GM18867 (cell line): ENCODE measurements around the gene DENND1A.

Experiments used
- ATAC-seq: cut with Tn5 transposase; IDR thresholded peaks from one replicate; pipeline ENCODE4 v1.9.1; 2021; ENCODE audit warnings: mild to moderate bottlenecking, moderate library complexity; ENCODE audit not compliant: unreplicated experiment

Gene DENND1A

DNA sequence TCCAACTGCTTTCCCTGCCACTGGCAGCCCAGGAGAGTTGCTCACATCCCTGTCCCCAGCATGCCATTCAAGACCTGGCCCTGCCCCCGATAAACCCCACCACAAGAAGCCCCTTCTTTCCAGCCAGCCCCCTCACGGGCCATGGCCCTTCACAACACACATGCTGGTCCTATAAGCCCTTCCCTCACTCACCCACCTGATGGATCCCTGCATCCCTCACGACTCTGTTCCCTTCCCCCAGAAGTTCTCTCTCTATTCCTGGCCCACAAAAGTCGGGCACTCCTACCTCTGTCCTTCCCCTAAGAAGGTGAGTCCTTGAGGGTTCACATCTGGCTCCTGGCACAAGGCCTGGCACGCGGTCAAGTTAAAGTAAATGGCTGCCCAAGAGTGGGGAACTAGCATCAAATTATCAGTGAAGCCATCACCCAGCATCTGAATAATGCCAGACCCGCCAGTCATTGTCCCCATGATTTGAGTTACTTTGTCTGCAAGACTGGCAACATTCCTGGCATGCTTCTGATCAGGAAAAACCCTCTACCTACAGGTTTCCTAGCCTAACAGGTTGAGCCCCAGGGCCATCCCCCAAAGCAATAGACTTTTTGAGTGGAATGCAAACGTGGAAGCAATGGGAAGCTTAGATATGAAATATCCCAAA, 508.0 kb downstream of the DENND1A start:
- ATAC-seq = no peak

DNA sequence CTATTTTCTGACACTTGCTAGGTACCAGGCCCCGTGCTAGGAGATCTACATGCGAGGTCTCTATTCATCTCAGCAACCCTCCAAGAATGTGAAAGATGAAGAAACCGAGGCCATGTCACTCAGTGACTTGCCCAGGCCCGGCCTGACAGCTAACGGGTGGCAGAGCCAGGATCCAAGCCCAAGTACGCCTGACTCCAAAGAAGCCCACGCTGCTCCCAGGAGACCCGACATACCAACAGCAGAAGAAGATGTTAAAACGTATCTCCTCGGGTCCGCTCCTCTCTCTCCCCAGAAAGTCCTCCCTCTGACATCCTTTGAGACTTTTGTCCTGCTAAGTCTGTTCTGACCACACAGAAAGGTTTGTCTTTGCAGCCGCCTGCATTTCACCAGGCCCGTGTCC, 508.7 kb downstream of the DENND1A start:
- no peak for ATAC-seq

DNA sequence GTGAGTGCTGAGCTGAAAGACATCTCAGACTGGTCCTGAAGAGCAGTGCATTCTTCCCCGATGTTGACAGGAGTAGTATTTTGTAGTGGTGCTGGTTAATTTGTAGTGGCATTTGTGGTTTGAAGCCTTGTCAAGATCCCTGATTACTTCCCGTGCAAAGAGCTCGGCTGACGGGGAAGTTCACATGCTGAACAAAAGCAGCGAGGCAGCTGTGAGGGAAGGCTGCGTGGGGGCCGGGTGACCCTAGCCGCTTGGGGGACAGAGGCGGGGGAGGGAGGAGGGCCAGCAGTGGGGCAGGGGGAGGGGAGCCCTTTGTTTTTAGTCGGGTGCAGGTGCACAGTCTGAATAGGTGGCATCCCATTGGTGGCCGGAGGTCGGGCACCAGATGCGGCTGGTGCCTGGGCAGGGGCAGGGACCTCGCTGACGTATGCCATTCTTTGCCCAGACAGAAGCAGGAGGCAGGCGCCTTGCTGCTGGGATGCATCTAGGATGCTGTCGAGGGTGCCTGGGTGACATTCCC, 509.3 kb downstream of the DENND1A start:
- no peak for ATAC-seq

DNA sequence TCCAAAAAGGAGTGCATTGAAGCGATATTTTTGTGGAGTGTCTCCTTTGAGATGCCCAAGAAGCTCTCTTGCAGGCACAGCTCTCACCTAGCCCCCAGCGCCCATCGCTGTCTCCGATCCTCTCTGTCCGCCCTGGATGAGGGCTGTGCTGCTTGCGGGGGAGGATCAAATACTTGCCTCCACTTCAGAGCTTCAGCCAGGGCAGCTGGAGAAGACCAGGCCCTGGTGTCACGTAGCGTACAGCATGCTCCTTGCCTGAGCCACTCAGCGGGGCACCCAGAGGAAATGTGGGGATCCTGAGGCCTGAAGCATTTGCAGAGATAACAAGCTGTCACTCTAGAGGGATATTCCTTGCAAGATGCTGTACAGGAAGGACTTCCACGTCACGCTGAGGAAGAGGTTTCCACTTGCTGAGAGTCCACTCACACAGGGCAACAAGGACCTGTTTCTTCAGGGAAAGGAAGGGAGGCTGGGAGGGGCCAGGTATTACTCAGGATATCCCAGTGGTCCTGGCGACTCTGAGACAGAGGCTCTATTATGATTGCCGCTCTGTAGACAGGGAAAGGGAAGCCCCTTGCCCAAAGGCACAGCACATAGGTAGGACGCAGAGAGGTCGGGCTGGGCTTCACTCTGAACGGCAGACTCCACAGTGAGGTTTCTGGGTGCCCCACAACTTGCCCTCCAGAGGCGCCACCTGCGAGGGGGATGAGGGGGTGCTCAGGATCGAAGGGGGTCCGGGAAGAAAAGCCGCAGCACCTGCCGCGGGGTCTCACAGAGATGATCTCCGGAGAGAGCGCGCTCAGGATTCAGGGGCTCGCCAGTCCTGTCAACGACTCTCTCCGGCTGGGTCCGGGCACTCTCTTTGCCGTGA, 510.0 kb downstream of the DENND1A start:
- ATAC-seq = no peak

DNA sequence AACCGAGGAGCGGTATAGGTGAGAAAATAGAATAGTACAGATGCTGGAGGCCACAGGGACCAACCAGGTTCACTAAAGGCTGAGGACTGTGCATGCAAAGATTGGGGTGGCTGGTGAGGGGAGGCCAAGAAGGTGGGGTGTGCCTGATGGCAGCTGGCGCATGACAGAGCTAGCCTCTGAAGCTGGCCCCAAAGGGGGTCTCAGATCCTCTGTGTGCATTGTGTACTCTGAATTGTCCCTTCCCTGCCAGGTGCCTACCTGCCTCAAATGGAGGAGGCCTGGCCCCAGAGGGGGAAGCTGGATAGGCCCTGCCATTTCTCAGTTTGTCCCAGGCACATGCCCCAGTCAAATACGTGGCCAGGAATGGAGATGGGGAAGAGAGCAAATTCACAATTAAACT, 510.8 kb downstream of the DENND1A start:
- ATAC-seq = no peak

DNA sequence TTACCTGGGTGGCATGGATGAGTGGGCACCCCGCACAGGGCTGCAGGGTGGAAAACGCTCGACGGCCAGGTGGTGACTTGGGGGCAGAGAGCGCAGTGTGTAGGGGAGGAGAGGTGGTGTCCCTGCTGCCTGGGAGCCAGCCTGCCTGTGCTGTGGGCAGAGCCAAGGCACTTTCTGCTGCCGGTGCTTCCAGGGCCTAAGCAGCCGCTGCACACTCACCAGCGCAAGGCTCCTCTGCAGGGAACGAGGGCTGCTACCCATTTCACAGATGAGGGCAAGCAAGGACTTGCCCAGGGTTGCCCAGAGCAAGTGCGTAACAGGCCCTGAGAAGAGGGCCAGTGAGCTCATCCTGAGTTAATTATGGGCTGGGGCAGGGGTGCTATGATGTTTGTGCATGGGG, 511.4 kb downstream of the DENND1A start:
- no peak for ATAC-seq

DNA sequence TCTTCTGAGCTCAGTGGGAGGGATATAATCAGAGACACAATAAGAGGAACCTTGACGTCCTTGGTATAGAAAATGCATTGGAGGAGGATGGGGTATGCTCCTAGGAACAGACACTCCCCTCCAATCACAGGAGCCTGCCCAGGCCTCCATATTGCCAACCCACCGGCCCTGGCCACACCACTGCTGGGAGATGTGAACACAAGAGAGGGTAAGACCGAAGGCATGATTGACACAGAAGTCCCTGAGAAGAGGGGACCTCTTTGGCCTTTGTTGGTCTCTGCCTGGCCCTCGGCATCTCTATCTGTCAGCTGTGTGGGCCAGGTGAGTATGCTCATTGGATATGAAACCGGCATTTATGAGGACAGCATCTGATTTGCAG, 511.9 kb downstream of the DENND1A start:
- no peak for ATAC-seq

DNA sequence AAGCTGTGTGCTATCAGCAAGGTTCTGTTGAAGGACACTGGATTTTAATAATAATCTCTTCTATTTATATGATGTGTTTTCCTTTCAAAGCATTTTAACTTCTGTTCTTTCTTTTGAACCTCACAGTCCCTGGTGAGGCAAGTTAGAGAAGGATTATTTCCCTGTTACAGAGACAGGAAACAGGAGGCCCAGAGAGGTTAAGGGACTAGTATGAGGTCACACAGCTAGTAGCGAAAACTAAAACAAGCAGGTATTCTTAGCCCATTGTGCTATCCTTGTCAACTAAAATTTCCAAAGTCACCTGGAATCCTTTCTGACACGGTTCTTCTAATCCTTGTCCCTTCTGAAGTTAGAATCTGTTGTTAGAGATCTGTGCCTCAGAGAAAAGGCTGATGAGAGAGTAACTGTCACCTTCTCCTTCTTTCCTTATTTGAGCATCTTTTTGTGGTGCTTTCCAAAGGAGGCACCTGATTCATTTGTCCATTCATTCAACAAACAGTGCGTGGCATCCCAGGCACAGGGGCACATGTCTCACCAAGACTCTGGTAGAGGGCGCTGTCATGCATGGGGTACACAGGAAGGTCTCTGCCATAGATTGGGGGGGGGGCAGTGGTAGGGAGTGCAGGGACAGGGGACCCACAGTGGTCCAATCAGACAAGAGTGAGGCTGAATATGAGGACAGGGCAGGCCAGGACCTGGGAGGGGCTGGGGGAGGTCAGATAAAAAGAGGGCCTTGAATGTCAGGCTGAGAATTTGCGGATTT, 512.5 kb downstream of the DENND1A start:
- ATAC-seq = no peak

DNA sequence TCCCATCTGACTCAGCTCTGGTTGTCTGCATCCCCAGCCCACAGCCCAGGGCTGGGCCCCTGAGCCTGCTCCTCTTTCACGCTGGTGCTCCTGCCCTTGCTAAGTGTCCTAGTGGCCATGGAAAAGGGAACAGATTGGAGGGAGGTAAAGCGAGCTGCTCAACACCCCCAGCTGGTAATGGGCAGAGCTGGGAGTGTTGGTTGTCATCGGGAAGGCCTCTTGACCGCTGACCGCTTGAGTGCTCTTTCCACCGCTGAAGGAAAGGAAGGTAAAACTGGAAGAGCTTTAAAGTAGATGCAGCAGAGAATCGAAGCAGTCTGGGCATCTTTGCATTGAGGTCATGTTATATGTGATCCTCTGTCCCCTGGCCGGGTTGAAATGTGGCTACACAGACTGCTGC, 513.8 kb downstream of the DENND1A start:
- ATAC-seq = no peak

DNA sequence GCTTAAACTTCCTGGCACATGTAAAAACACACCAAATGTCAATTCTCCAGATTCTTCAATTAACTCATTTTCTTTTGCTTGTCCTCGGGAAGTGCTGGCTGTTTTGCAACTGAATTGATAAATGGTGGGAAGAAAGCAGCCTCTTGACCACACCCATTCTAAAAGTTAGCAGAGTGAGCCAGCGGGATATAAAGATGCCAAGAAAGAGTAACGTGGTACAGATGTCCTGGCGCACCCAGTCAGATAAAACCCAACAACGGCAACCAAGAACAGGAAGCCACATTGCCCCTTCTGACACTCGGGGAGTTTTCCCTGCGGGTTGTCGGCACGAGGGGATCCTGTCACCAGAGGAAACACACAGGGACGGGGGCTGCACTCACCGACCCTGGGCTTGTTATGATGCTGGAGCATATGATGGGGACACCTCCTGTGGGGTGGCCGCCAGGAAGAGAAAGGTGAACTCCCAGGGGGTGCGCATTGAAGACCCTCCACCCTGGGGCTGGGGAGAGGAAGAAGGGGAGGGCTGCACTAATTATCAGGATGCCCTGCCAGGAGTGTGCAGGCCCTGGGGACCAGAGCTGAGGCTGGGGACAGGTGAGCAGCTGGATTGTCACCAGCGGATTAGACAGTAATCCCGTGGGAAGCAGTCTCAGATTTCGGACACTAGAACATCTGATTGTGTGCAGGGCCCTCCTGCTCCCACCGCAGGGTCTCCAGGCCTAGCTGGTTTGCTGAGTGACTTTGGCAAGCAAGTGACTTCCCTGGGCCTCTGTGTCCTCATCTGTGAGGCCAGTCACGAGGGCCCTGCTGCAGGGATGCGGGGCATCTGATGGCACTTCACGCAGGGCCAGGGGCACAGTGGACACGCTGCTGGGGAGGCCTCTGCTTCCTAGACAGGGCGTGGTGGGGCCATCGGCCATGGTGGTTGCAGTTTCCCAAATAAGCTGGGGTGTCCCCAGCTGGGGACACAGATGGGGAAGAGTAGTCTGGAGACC, 514.7 kb downstream of the DENND1A start:
- no peak for ATAC-seq

DNA sequence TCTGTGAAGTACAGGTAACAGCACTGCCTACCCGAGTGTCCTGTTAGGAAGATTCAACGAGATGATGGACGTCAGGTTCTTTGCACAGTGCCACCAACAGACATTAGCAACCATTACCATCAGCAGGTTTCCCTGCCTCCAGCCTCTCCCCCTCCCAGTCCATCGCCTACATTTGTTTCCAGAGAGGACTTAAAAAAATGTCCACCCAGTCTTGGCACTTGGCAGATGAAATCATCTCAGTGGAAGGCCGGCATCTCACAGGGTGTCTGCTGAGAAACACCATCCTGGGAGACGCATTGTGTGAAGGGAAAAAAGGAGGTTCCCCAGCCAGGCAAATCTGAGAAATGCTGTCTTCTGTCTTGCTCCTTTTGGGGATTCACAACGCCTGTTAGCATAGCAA, 515.7 kb downstream of the DENND1A start:
- ATAC-seq = no peak

DNA sequence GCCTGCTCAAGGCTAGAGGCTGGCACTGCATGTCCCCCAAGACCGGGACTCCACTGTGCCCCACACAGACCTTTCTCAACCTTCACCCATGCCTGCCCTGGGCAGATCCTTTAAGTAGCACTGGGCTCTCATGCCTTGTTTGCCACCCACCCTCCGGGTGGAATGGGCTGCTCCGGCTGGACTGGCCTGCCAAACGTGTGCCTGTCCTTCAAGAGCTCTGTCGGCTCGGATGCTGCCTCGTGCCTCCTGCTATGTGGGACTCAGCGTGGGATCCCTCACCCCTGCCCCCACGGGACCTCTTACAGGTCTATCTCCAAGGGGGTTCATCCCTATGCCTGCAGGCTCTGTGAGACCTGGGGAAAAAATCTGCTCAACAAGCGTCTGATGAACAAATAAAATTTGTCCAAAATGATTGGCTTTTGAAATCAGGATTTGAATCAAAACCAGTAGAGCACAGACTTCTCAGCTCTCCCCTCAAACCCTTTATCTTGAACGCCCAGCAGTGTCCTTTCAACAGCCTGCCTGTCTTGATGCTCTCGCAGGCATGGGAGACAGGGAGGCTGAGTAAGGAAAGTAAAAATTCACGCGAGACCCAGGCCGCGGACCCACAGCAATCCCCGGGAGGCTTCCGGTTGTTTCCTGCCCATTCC, 517.6 kb downstream of the DENND1A start:
- no peak for ATAC-seq

DNA sequence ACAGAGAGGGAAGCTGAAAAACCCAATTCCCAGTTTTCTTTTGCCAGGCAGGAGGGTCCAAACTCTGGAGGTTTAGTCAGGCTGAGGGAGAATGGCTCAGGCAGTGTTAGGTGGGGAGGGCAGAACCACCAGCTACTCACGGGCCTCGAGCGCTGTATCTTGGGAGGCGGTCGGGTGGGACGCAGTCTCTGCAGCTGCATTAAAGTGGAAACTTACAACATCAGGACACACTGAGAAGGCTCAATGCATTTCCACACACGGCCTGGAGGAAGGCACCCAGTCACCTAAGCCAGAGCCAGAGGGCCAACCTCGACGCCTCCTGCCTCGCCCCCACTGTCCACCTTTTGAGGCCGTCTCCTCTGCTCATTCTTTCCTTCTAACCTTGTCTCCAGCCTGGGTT, 518.3 kb downstream of the DENND1A start:
- ATAC-seq = no peak

DNA sequence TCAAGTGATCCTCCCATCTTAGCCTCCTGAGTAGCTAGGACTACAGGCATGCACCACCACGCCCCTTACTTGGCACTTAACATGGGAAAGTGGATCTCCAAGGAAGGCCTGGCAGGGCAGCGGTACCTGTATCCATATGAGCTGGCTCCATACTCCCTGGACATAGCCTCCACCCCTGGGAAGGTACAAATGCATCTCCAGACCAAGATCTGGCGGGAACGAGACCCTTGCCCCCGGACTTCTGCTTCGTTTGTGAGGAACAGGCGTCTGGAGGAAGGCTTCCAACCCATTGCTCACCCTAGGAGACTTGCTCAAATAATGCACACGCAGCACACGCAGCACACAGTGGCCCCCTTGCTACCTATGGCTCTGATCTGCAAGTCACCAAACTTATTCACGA, 518.7 kb downstream of the DENND1A start:
- ATAC-seq = no peak

DNA sequence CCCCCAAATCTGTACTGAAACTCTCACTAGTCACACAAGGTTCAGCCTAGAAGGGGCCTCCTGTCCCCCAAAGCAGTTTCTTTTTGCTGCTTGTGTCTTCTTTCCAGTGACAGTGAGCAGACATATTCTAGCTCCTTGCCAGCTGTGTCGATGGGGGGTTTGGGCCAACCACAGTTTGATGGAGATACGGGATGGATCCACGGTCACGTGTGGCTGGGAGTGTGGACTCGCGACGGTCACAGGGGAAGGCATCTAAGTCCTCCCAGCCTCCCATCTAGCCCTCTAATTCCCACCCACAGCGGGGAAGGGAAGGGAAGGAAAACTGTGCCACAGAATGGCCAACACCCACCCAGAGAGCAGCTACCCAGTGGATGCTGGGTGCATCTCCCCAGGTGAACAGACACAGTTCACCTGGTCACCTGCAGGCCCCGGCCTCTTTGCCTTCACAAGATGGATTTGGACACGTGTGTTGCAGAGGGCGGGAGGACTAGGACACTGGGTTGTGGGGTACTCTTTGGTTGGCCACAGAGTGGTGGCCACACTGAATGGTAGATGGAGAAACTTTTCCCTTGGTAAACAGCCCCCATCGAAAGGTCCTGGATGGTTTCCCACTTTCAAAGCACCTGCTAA, 519.5 kb downstream of the DENND1A start:
- no peak for ATAC-seq

DNA sequence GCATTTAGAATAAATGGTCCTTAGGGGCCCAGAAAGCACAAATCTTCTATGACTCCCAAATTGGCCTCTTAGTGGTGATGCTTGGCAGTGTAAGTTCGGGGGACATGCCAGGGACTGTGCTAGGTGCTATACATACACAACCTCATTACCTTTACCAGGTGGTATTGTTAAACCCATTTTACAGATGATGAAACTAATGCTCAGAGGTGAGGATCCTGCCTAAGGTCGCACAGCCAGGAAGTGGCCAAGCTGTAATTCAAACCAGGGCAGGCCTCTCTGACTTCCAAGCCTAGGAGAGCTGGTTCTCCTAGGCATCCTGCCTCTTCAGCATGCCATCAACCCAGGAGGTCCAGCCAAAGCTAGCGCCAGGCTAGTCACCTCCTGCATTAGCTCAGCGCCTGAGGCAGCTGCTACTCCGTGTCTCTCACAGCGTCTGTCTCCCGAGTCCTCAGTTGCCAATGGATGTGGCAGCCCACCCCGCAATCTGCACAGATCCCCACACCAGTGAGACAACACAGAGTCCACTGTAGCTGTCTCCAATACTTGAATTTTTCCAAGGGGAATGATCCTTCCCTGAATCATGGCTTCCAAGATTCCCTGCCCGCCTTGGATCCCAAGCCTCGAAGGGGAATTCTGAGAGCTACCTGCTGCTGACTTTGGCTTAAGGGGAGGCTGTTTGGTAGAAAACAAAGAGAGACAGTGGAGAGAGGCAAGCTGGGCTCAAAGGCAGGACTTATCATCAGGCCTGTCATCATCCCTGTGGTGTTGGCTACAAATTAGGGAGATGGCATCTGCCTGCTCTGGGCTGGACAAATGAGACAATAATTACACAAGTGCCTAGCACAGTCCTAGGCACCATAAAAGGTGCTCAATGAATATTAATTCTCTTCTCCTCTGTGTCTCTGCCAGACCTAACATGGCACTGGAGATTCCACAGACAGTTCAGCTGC, 521.3 kb downstream of the DENND1A start:
- no peak for ATAC-seq

DNA sequence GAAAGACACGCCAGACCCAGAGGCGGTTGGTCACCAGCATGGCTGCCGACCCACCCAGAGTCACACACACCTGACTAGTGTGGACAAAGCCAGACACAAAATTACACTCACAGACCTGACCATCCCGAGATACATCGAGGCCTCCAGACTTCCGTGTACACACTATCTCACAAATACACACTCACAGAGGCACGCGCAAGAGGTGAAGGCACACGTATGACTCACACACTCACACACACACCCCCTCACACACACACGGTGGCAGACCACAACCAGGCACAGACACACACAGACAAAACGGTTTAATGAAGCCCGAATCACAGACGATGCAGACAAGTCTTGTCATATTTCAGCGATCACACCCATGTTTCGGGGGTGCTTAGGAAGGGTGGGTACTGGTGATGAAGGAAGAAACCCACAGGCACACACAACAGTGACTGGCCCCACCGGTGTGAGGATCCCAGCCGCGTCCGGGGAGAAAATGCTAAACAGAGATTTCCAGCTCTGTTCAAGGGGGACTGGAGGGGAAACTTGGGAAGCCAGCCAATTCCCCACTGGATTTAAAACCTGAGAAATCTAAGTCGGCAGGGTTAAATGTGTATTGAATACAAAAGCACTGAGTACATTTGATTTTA, 522.6 kb downstream of the DENND1A start:
- ATAC-seq = no peak

DNA sequence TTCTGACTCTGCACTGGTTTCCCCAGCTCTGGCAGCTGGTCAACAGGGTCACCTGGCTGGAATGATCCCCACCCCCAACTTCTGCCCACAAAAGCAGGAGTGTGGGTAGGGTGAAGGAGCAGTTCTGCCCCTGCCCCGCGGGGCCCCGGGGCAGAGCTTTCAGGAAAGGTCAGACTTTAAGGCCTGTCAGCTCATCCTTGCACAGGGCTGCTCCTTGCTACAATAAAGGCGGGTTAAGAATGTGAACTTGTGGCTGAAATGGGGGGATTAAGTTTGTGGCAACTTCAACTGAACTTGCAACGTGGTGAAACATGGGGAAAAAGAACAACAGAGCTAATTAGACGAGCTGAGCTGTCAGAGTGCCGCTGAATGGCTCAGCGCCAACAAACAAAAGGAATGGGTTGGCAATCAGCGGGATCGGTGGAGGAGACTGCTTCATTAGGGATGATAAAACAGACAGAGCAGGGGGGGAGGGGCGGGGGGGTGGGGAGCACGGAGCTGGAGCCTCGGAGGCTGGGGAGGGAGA, 523.2 kb downstream of the DENND1A start:
- ATAC-seq = no peak
